Activated CD4-positive, alpha-beta T cell treated with anti-CD3 and anti-CD28 coated beads, Interleukin-2, amount 10 ng/mL, durations not matched to agents 24 days and 14 days (primary cell): Measurements from ENCODE around the gene ABCC6. TPM values are rescaled to one million over a fixed set of nuclear protein-coding genes. Genes with fewer than 3 reads are reported as not detected.

Source experiments
- DNase-seq: peaks from one replicate; pipeline ENCODE4 v3.0.0; 2022
- H3K27ac Mint-ChIP-seq: one replicate; pipeline ENCODE4 v1.8.0; 2022; ENCODE audit warnings: mild to moderate bottlenecking, mixed read lengths
- H3K27me3 Mint-ChIP-seq: one replicate; pipeline ENCODE4 v1.8.0; 2022; ENCODE audit warnings: mixed read lengths
- H3K36me3 Mint-ChIP-seq: one replicate; pipeline ENCODE4 v1.8.0; 2022; ENCODE audit warnings: low read depth, mild to moderate bottlenecking, mixed read lengths
- H3K4me1 Mint-ChIP-seq: one replicate; pipeline ENCODE4 v1.8.0; 2021; ENCODE audit warnings: mixed read lengths
- H3K4me3 Mint-ChIP-seq: one replicate; pipeline ENCODE4 v1.8.0; 2022; ENCODE audit warnings: mild to moderate bottlenecking, moderate library complexity, mixed read lengths
- H3K9me3 Mint-ChIP-seq: one replicate; pipeline ENCODE4 v1.8.0; 2021; ENCODE audit warnings: mixed read lengths
- intact Hi-C: fragments of 100-400 bp; cut with micrococcal nuclease; formaldehyde crosslinking; loops from one replicate; pipeline ENCODE4 v1.15.1; 2023
- total RNA-seq: library from RNA; stranded (reverse); gene quantifications from 2 replicates; pipeline ENCODE4 v1.2.3, GENCODE V29; 2022

Gene ABCC6
- total RNA-seq, 1 donor from 2014 or later = not detected

DNA sequence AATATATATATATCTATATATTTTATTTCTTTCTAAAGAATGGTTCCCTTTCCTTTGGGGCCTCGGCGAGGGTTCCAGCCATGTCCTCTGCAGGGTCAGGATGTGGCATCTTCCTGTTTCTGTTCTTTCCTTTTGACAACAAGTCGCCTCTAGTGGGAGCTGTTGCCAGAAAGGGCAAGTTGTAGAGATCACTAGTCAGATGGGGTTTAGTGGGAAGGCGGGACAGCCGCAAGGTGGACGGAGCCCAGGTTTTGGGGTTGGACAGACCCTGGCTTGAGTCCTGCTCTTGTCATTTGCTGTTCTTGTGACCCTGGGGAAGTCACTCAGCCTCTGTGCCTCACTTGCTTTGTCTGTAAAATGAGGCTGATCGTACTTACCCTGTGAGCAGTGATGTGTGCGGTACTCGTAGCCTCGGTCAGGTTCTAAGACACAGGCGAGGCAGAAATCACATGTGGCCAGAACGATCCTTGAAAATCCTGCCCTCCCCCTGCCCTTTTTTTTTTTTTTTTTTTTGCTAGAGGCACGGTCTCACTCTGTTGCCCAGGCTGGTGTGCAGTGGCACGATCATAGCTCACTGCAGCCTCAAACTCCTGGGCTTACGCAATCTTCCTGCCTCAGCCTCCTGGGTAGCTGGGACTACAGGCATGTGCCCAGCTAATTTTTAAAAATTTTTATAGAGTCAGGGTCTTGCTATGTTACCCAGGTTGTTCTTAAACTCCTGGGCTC lies 80.1 kb downstream of the ABCC6 start:
- Mint-ChIP-seq H3K9me3 (no peaks in the 10 kb centered on the region), H3K27me3 (no peaks in the 10 kb centered on the region), H3K4me3 (no peak overlapping the region), H3K36me3 (peaks cover 49% of the 10 kb centered on the region), H3K27ac (peak overlapping the region; percentile 25), H3K4me1 (peaks cover 4% of the 10 kb centered on the region)
- intact Hi-C loops = no loop called here
- DNase-seq = peak; percentile 75

GRCh38 chr16:16141784-16142396 lies 81.4 kb downstream of the ABCC6 start:
- intact Hi-C loops = no loop called here
- H3K27me3 Mint-ChIP-seq = no peaks in the 10 kb centered on the region
- H3K4me1 Mint-ChIP-seq = peaks cover 4% of the 10 kb centered on the region
- H3K36me3 Mint-ChIP-seq = peaks cover 54% of the 10 kb centered on the region
- DNase-seq = no peak
- no peak overlapping the region for H3K27ac Mint-ChIP-seq
- no peaks in the 10 kb centered on the region for H3K9me3 Mint-ChIP-seq
- no peak overlapping the region for H3K4me3 Mint-ChIP-seq

DNA sequence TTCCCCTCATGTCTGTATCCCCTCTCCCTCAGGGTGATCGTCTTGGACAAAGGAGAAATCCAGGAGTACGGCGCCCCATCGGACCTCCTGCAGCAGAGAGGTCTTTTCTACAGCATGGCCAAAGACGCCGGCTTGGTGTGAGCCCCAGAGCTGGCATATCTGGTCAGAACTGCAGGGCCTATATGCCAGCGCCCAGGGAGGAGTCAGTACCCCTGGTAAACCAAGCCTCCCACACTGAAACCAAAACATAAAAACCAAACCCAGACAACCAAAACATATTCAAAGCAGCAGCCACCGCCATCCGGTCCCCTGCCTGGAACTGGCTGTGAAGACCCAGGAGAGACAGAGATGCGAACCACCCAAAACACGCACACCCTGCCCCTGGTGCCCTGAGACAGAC lies 82.2 kb downstream of the ABCC6 start:
- no peak overlapping the region for H3K4me3 Mint-ChIP-seq
- intact Hi-C loops = no loop called here
- H3K27me3 Mint-ChIP-seq = no peaks in the 10 kb centered on the region
- H3K27ac Mint-ChIP-seq = no peak overlapping the region
- peaks cover 60% of the 10 kb centered on the region for H3K36me3 Mint-ChIP-seq
- DNase-seq = no peak
- peaks cover 4% of the 10 kb centered on the region for H3K4me1 Mint-ChIP-seq
- H3K9me3 Mint-ChIP-seq = no peaks in the 10 kb centered on the region

DNA sequence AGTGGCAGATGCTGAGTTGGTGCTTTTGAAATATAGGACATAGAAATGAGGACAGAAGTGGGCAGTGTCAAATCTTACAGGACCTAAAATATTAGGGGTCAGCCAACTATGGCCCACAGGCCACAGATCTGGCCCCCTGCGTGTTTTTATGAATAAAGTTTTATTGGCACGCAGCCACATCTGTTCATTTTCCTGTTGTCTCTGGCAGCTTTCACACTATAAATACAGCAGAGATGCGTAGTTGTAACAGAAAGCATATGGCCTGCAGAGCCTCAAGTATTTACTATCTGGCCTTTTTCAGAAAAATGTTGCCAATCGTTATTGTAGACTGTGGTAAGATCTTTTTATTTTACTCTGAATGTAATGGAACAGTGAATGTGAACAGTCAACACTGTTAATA lies 82.8 kb downstream of the ABCC6 start:
- Mint-ChIP-seq H3K4me3 (no peak overlapping the region), H3K27ac (no peak overlapping the region), H3K9me3 (no peaks in the 10 kb centered on the region), H3K27me3 (no peaks in the 10 kb centered on the region), H3K36me3 (peaks cover 66% of the 10 kb centered on the region), H3K4me1 (peaks cover 4% of the 10 kb centered on the region)
- intact Hi-C loops = no loop called here
- no peak for DNase-seq

GRCh38 chr16:16139806-16140205 lies 83.5 kb downstream of the ABCC6 start:
- intact Hi-C loops = no loop called here
- Mint-ChIP-seq H3K4me1 (peaks cover 4% of the 10 kb centered on the region), H3K27me3 (no peaks in the 10 kb centered on the region), H3K27ac (no peak overlapping the region), H3K9me3 (no peaks in the 10 kb centered on the region), H3K4me3 (no peak overlapping the region), H3K36me3 (peaks cover 66% of the 10 kb centered on the region)
- DNase-seq = no peak

- H3K9me3 Mint-ChIP-seq = no peaks in the 10 kb centered on the region
- H3K27me3 Mint-ChIP-seq = no peaks in the 10 kb centered on the region
- no peak for DNase-seq
- peaks cover 64% of the 10 kb centered on the region for H3K36me3 Mint-ChIP-seq
- no peak overlapping the region for H3K4me3 Mint-ChIP-seq
- H3K4me1 Mint-ChIP-seq = peaks cover 4% of the 10 kb centered on the region
- intact Hi-C loops = no loop called here
- no peak overlapping the region for H3K27ac Mint-ChIP-seq
These were observed 84.2 kb downstream of the ABCC6 start for GRCh38 chr16:16139061-16139460.

DNA sequence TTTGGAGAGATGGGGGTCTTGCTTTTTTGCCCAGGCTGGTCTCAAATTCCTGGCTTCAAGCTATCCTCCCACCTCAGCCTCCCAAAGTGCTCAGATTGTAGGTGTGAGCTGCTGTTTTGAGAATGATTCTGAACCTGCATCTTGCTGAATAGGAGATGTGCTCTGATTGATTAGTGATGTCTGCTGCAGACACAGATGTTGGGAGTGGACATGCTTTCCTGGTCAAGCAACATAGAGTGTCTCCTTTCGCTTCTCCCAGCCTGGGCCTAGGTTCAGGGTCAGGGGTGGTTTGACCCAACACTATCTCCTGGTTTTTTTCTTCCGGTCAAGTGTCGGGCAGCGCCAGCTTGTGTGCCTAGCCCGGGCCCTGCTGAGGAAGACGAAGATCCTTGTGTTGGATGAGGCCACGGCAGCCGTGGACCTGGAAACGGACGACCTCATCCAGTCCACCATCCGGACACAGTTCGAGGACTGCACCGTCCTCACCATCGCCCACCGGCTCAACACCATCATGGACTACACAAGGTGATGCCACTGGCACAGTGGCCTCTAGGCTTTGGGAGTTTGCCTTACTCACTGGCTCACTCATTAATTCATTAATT lies 85.2 kb downstream of the ABCC6 start:
- intact Hi-C loops = no loop called here
- H3K4me3 Mint-ChIP-seq = no peak overlapping the region

GRCh38 chr16:16137110-16137509 lies 86.2 kb downstream of the ABCC6 start:
- Mint-ChIP-seq H3K27me3 (no peaks in the 10 kb centered on the region), H3K27ac (no peak overlapping the region), H3K4me1 (no peaks in the 10 kb centered on the region), H3K9me3 (no peaks in the 10 kb centered on the region), H3K4me3 (no peak overlapping the region), H3K36me3 (peaks cover 63% of the 10 kb centered on the region)
- intact Hi-C loops = no loop called here
- DNase-seq = no peak

More for the DNA sequence above, 85.2 kb downstream of the ABCC6 start:
- H3K4me1 Mint-ChIP-seq = peaks cover 4% of the 10 kb centered on the region
- no peaks in the 10 kb centered on the region for H3K9me3 Mint-ChIP-seq
- DNase-seq = no peak
- H3K27ac Mint-ChIP-seq = no peak overlapping the region
- no peaks in the 10 kb centered on the region for H3K27me3 Mint-ChIP-seq
- peaks cover 66% of the 10 kb centered on the region for H3K36me3 Mint-ChIP-seq

DNA sequence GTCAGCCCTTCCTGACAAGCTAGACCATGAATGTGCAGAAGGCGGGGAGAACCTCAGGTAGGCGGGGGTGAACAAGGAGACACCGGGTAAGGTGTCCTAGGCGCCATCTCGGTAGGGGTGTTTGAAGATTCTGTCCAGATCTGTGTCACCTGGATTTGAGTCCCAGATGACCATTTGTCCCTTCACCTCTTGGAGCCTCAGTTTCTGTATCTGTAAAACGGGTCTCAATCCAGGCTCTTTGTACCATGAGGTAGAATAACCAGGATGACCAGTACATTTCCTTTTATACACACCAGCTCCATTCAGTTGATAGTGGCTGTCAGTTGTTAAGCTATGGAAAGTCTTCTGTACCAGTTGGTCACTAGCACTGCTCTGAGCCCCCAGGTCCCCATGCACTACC lies 86.7 kb downstream of the ABCC6 start:
- Mint-ChIP-seq H3K36me3 (peaks cover 65% of the 10 kb centered on the region), H3K27me3 (no peaks in the 10 kb centered on the region), H3K9me3 (no peaks in the 10 kb centered on the region), H3K4me3 (no peak overlapping the region), H3K4me1 (no peaks in the 10 kb centered on the region), H3K27ac (no peak overlapping the region)
- intact Hi-C loops = no loop called here
- no peak for DNase-seq

DNA sequence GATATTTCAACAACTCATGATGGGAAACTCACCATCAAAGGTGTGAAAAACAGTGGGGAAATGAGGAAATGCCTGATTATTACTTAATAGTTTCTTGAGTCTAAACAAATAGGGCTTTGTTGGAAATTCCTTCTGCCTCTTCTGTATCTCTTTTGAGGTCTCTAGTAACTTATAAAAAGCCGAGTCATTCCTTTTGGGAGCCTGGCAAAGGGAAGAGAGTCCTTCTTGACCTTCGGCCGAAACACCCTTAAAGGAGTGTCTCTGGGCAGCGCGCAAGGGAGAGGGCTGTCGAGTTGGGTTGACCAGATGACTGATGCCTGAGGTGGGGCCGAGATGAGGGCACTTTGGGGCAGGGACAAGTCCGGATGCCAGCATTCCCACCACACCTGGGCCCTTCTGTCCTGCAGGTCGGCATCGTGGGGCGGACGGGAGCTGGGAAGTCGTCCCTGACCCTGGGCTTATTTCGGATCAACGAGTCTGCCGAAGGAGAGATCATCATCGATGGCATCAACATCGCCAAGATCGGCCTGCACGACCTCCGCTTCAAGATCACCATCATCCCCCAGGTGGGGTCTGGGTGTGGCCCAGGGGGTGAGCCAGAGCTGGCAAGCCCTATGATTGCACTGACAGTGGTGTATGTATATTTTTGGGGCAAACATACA lies 89.2 kb downstream of the ABCC6 start:
- no peak for DNase-seq
- peaks cover 58% of the 10 kb centered on the region for H3K36me3 Mint-ChIP-seq
- no peaks in the 10 kb centered on the region for H3K9me3 Mint-ChIP-seq
- H3K4me3 Mint-ChIP-seq = no peak overlapping the region
- H3K27ac Mint-ChIP-seq = no peak overlapping the region
- H3K4me1 Mint-ChIP-seq = no peaks in the 10 kb centered on the region
- no peaks in the 10 kb centered on the region for H3K27me3 Mint-ChIP-seq
- intact Hi-C loops = no loop called here

DNA sequence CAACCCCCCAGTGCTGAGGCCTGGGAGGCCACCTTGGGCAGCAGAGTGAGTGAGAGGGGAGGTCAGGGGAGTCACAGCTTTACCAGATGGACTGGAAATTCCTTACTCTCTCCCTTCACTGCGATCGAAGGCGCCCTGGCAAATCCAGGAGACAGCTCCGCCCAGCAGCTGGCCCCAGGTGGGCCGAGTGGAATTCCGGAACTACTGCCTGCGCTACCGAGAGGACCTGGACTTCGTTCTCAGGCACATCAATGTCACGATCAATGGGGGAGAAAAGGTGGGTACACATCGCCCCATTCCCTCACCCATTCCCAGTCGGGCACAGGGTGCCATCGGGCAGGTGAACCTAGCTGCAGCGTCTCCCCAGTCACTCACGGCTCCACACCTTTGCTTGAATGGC lies 91.6 kb downstream of the ABCC6 start:
- H3K27me3 Mint-ChIP-seq = no peaks in the 10 kb centered on the region
- no peak for DNase-seq
- no peak overlapping the region for H3K27ac Mint-ChIP-seq
- peaks cover 4% of the 10 kb centered on the region for H3K4me1 Mint-ChIP-seq
- no peaks in the 10 kb centered on the region for H3K9me3 Mint-ChIP-seq
- H3K4me3 Mint-ChIP-seq = no peak overlapping the region
- intact Hi-C loops = no loop called here
- H3K36me3 Mint-ChIP-seq = peaks cover 56% of the 10 kb centered on the region

GRCh38 chr16:16131204-16131603 lies 92.1 kb downstream of the ABCC6 start:
- Mint-ChIP-seq H3K36me3 (peaks cover 54% of the 10 kb centered on the region), H3K4me3 (no peak overlapping the region), H3K27me3 (no peaks in the 10 kb centered on the region), H3K9me3 (no peaks in the 10 kb centered on the region), H3K27ac (no peak overlapping the region), H3K4me1 (peaks cover 4% of the 10 kb centered on the region)
- no peak for DNase-seq
- intact Hi-C loops = no loop called here

DNA sequence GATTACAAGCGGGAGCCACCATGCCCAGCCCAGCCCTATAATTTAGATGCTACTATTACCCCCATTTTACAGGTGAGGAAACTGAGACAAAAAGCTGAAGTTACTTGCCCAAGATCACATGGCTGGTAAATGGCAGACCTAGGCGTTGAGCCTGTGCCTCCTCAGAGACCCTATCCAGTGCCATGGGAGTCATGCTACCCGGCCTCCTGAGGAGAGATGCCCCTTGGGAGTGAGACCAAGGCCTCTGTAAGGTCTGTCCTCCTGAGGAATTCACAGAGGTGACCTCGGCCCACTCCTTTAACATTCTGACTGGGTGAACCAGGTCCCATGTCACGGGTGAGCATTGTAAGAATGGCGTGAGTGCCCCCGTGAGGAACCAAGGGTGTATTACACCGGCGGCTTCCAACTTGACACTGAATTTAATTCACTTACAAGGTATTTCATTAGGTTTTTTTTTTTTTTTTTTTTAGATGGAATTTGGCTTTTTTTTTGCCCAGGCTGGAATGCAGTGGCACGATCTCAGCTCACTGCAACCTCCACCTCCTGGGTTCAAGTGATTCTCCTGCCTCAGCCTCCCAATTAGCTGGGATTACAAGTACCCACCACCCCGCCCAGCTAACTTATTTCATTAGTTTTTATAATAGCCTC lies 95.7 kb downstream of the ABCC6 start:
- H3K27ac Mint-ChIP-seq = peak overlapping the region; percentile 67
- no peaks in the 10 kb centered on the region for H3K27me3 Mint-ChIP-seq
- peaks cover 4% of the 10 kb centered on the region for H3K4me1 Mint-ChIP-seq
- peaks cover 5% of the 10 kb centered on the region for H3K9me3 Mint-ChIP-seq
- no peak overlapping the region for H3K4me3 Mint-ChIP-seq
- peaks cover 65% of the 10 kb centered on the region for H3K36me3 Mint-ChIP-seq
- peak; percentile 91 for DNase-seq
- intact Hi-C loops = loop anchor here (1.0 to 5.0 kb wide), 2 partner anchors 252 to 360 kb away; no protein-coding TSS in a partner anchor
